Measurements from ENCODE around the gene RBPJ.

Gene RBPJ

DNA sequence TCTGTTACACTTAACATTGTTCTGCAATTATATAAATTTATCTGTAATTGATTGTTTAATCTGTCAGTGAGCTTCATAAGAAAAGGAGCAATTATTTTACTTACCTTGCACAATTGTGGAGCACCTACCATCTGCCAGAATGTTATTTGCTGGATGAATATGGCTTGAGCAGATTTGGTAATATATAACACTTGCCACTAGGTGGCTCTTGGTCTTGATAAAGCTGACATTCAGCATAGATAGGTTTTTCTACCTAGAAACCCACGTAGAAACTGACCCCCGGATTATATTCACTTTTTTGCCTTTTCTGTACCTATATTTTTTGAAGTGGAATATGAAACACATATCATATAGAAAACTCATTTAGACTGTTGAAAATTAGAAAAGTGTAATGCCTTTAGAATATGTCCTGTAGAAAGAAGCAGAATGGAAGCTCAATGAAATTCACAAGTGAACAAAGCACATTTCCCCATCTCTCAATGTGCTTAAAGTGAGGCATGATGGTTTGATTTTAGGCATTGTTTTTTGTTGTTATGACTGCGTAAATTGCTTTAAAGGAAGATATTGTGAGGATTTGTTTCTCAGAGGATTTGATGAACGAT is 9.5 kb downstream of the RBPJ start:
- Mint-ChIP-seq H3K9me3 (no peaks in the 10 kb centered on the region), H3K4me1 (peaks cover 31% of the 10 kb centered on the region)
- DNase-seq (ENCODE audit: low spot score in 2 of 2), result no peak

DNA sequence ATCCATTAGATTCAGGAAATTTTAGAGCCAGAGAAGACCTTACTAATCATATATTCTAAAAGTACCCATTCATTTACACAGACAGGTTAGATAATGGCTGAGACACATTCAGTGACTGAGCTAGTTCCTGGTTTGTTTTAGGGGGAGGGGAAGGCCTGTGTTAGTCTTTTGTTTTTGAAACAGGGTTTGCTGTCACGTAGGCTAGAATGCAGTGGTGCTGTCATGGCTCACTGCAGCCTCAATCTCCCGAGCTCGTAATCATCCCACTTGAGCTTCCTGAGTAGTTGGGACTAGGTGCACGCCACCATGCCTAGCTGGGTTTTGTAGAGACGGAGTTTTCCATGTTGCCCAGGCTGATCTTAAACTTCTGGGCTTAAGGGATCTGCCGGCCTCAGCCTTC is 10.1 kb downstream of the RBPJ start:
- Mint-ChIP-seq H3K27me3 (no peaks in the 10 kb centered on the region), H3K9me3 (no peaks in the 10 kb centered on the region), H3K4me1 (peaks cover 30% of the 10 kb centered on the region), H3K27ac (ENCODE audit: low read depth) (no peak overlapping the region), H3K4me3 (no peak overlapping the region), H3K36me3 (ENCODE audit: insufficient read depth) (peaks cover 4% of the 10 kb centered on the region)
- no peak for DNase-seq (ENCODE audit: low spot score in 2 of 2)
- no peak for ATAC-seq (replicated peaks; ENCODE audit: extremely low read depth, poor library complexity, severe bottlenecking)

More for the DNA sequence above, 9.5 kb downstream of the RBPJ start:
- Mint-ChIP-seq H3K4me3 (no peak overlapping the region), H3K27ac (ENCODE audit: low read depth) (no peak overlapping the region), H3K36me3 (ENCODE audit: insufficient read depth) (peaks cover 2% of the 10 kb centered on the region), H3K27me3 (no peaks in the 10 kb centered on the region)
- peak; percentile 76 for ATAC-seq (replicated peaks; ENCODE audit: extremely low read depth, poor library complexity, severe bottlenecking)

DNA sequence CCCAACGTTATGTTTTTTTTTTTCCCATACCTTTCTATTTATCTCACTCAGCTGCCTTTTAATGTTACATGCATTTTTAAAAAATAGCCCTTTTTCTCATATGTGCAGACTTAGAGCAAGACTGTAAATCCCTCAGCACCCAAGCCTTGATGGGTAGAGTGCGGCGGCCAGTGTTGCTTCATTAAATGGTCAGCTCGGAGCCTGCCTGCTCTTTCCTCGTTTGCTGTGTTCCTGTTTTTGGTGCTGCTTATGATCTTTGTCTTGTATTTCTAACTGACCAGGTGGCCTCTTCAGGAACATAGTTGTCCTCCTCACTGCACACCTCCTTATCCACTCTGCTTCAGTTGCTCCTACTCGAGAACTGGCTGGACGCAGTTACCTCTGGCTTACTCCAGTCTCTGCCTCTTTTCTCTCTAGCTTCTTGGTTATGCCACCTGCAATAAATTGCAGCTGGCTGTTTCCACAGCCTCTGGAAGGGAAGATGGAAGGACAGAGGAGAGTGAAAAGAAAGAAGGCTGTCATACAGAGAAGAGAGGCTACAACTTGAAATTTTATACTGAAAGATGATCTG is 10.7 kb downstream of the RBPJ start:
- no peaks in the 10 kb centered on the region for H3K27me3 Mint-ChIP-seq
- no peak overlapping the region for H3K4me3 Mint-ChIP-seq
- H3K36me3 Mint-ChIP-seq (ENCODE audit: insufficient read depth), result peaks cover 4% of the 10 kb centered on the region
- ATAC-seq (replicated peaks; ENCODE audit: extremely low read depth, poor library complexity, severe bottlenecking) (no peak), DNase-seq (ENCODE audit: low spot score in 2 of 2) (no peak)
- H3K4me1 Mint-ChIP-seq, result peaks cover 35% of the 10 kb centered on the region
- no peaks in the 10 kb centered on the region for H3K9me3 Mint-ChIP-seq
- H3K27ac Mint-ChIP-seq (ENCODE audit: low read depth), result no peak overlapping the region

DNA sequence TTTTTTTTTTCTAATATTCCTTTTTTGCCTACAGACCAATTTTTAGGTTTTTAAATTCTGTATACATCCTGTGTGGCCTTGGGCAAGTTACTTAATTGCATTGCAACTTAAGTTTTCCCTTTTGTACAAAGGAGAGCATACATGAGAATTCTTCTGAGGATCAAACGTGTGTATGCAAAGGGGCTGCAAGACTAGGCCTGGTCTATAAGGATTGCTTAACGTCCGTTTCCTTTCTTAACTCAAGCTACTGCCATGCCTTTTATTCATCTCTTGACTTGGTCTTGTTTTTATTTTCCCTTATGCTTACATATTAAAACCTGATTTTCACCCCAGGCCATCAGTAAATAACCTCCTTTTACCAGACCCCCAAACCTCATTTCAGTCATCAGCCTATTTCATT is 13.6 kb downstream of the RBPJ start:
- ATAC-seq (replicated peaks; ENCODE audit: extremely low read depth, poor library complexity, severe bottlenecking) (no peak), DNase-seq (ENCODE audit: low spot score in 2 of 2) (no peak)
- Mint-ChIP-seq H3K4me3 (no peak overlapping the region), H3K27ac (ENCODE audit: low read depth) (no peak overlapping the region), H3K9me3 (no peaks in the 10 kb centered on the region), H3K36me3 (ENCODE audit: insufficient read depth) (peaks cover 6% of the 10 kb centered on the region), H3K27me3 (no peaks in the 10 kb centered on the region), H3K4me1 (peaks cover 38% of the 10 kb centered on the region)

DNA sequence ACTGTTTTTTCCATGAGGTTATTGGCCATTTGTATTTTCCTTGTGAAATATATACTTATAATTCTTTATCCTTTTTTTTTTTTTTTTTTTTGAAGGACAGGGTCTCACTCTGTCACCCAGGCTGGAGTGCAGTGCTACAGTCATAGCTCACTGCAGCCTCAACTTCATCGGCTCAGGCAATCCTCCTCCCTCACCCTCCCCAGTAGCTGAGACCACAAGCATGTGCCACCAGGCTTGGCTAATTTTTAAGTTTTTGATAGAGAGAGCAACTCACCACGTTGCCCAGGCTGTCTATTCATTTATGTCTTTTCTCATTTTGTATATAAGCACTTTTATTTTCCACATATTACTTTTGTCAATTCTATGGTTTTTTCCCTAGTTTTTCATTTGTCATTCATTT is 16.8 kb downstream of the RBPJ start:
- no peak for ATAC-seq (replicated peaks; ENCODE audit: extremely low read depth, poor library complexity, severe bottlenecking)
- Mint-ChIP-seq H3K27ac (ENCODE audit: low read depth) (peak overlapping the region; percentile 75), H3K4me1 (peaks cover 47% of the 10 kb centered on the region), H3K36me3 (ENCODE audit: insufficient read depth) (peaks cover 6% of the 10 kb centered on the region), H3K27me3 (no peaks in the 10 kb centered on the region), H3K9me3 (no peaks in the 10 kb centered on the region), H3K4me3 (no peak overlapping the region)
- no peak for DNase-seq (ENCODE audit: low spot score in 2 of 2)

DNA sequence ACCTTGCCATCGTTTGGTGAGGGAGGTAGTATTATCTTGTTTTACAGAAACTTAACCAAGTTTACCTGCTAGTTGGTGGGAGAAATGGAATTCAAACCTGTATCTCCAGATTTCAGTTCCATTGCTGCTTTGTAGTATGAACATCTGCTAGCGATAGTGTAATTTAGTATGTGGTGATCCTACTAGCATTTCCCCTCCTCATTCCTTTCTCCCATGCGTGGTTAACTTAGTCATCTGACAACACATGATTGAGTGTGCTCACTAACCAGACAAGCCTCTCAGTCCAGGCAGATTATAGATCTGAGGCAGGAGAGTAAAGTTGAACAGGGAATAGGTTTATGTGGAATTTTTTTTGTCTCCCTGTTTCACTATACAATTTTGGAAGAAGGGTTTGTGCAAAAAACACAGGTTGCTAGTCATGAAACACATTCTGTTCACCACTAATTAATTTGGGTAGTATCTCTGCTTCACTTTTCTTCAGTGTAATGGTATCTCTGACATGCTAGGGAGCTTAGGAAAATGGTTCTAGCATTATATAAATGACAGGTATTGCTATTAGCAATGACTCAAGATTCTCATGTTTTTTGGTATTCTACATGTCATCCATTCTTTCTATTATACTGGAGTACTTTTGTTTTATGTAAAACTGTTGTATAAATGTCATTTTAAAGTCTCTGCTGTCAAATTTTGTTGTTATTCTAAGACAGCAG is 21.7 kb downstream of the RBPJ start:
- ATAC-seq (replicated peaks; ENCODE audit: extremely low read depth, poor library complexity, severe bottlenecking) (no peak), DNase-seq (ENCODE audit: low spot score in 2 of 2) (no peak)
- H3K4me3 Mint-ChIP-seq, result no peak overlapping the region
- H3K36me3 Mint-ChIP-seq (ENCODE audit: insufficient read depth), result peaks cover 2% of the 10 kb centered on the region
- H3K4me1 Mint-ChIP-seq, result peaks cover 60% of the 10 kb centered on the region
- no peak overlapping the region for H3K27ac Mint-ChIP-seq (ENCODE audit: low read depth)
- H3K9me3 Mint-ChIP-seq, result no peaks in the 10 kb centered on the region
- H3K27me3 Mint-ChIP-seq, result no peaks in the 10 kb centered on the region

DNA sequence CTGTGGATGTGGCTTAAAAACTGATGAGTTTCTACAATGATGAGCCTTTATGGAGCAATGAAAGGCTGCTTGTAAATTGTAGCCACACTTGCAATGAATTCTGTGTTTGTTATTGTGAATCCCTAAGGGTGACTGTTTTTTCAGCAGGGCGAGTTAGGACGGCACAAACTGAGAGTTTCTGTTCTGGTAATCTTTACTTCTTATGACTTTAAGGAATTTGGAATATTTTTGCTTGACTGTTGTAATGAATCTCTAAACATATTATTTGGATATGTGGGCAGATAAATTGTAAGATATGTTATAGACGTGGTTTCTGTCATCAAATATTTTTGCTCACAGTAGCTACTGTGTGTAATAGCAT is 22.2 kb downstream of the RBPJ start:
- no peaks in the 10 kb centered on the region for H3K27me3 Mint-ChIP-seq
- H3K36me3 Mint-ChIP-seq (ENCODE audit: insufficient read depth), result peaks cover 2% of the 10 kb centered on the region
- no peak overlapping the region for H3K4me3 Mint-ChIP-seq
- DNase-seq (ENCODE audit: low spot score in 2 of 2) (no peak), ATAC-seq (replicated peaks; ENCODE audit: extremely low read depth, poor library complexity, severe bottlenecking) (no peak)
- H3K4me1 Mint-ChIP-seq, result peaks cover 58% of the 10 kb centered on the region
- H3K27ac Mint-ChIP-seq (ENCODE audit: low read depth), result no peak overlapping the region
- H3K9me3 Mint-ChIP-seq, result no peaks in the 10 kb centered on the region

DNA sequence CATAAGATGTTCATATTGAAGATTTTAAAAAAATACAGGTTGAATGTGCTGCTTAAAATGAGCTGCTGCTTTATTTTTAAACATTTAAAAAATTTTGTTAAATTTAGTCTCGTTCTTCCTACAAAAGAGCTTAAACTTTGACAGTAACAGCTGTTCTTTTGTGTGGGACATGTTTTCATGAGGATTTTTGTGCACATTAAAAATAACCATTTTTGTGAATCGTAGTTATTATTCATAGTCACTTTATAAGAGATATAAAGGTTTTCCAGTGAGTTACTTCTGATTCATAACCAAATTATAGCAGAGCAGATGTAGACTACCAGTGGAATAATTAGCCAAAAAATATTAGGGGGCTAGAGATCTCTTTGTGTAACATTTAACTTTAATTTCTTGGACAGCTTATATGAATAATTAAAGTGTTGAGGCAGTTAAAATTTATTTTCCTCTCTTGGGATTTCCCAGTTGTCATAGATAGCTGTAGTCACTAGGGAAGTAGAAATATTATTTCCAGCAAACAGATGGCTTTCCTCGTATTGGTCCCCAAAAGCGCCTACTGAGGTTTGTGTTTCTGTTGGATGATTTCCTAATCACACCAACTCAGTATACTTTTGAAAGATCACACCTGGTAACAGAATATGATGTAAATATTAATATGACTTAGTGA is 24.2 kb downstream of the RBPJ start:
- Mint-ChIP-seq H3K4me1 (peaks cover 55% of the 10 kb centered on the region), H3K27ac (ENCODE audit: low read depth) (no peak overlapping the region)
- no peak for ATAC-seq (replicated peaks; ENCODE audit: extremely low read depth, poor library complexity, severe bottlenecking)

DNA sequence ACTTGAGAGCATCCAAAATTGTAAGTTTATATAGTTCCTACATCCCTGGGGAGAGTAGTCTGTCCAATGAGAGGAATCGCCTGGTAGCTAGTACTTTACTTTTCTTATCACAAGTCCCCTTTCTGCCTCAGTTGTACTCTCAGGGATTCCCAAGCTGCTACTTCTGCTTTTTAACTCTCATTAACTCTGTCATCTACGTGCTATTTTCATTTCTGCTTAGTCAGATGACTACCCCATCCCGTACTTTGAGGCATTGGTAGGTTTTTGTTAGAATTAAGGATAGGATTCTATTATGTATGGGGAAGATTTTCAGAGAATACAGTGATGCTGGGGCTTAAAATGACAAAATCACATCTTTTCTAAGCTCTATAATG is 24.7 kb downstream of the RBPJ start:
- Mint-ChIP-seq H3K27ac (ENCODE audit: low read depth) (no peak overlapping the region), H3K27me3 (no peaks in the 10 kb centered on the region), H3K4me3 (no peak overlapping the region), H3K9me3 (no peaks in the 10 kb centered on the region), H3K36me3 (ENCODE audit: insufficient read depth) (peaks cover 5% of the 10 kb centered on the region), H3K4me1 (peaks cover 56% of the 10 kb centered on the region)
- no peak for DNase-seq (ENCODE audit: low spot score in 2 of 2)
- ATAC-seq (replicated peaks; ENCODE audit: extremely low read depth, poor library complexity, severe bottlenecking), result no peak

More for the DNA sequence above, 24.2 kb downstream of the RBPJ start:
- Mint-ChIP-seq H3K9me3 (no peaks in the 10 kb centered on the region), H3K27me3 (no peaks in the 10 kb centered on the region), H3K4me3 (no peak overlapping the region), H3K36me3 (ENCODE audit: insufficient read depth) (peaks cover 5% of the 10 kb centered on the region)
- no peak for DNase-seq (ENCODE audit: low spot score in 2 of 2)

DNA sequence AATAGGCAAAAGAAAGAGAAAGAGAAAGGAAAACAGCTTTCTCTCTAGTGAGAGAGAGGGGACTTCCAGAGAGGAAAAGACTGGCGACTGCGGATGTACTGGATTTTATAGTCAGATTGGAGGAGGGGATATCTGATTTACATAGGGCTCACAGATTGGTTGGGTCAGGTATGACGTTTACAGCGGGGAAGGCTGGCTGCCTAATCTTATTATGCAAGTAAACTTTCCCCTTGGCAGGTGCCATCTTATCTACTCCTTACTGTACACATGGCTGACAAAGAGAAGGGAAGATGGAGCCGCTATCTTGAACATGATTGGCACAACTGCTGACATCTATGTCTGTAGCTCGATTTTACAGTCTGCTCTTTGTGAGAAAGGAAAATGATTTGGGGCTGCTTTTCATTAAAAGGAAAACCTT is 25.4 kb downstream of the RBPJ start:
- no peak for DNase-seq (ENCODE audit: low spot score in 2 of 2)
- Mint-ChIP-seq H3K27ac (ENCODE audit: low read depth) (no peak overlapping the region), H3K4me1 (peaks cover 57% of the 10 kb centered on the region), H3K9me3 (no peaks in the 10 kb centered on the region), H3K4me3 (no peak overlapping the region), H3K36me3 (ENCODE audit: insufficient read depth) (peaks cover 5% of the 10 kb centered on the region), H3K27me3 (no peaks in the 10 kb centered on the region)
- no peak for ATAC-seq (replicated peaks; ENCODE audit: extremely low read depth, poor library complexity, severe bottlenecking)

DNA sequence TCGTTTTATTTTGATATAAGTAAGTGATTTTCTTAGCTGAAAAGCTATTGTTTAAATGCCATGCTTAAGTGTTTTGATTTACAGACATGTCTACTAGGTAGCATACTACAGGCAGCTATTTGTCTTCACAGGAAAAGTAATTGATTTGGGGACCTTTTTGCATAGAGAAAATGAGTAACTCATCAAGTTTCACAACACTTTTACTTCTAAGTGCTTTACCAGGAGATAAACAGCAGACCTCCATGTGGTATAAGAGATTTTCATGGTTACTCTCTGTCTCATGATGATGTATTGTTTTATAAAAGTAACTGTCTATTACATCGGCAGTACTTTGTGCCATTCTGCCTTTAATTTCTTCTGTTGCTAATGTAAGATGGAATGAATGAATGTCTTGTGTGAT is 28.7 kb downstream of the RBPJ start:
- H3K9me3 Mint-ChIP-seq, result no peaks in the 10 kb centered on the region
- no peak for DNase-seq (ENCODE audit: low spot score in 2 of 2)
- H3K36me3 Mint-ChIP-seq (ENCODE audit: insufficient read depth), result peaks cover 5% of the 10 kb centered on the region
- no peak overlapping the region for H3K4me3 Mint-ChIP-seq
- H3K4me1 Mint-ChIP-seq, result peaks cover 52% of the 10 kb centered on the region
- H3K27me3 Mint-ChIP-seq, result no peaks in the 10 kb centered on the region
- no peak overlapping the region for H3K27ac Mint-ChIP-seq (ENCODE audit: low read depth)
- ATAC-seq (replicated peaks; ENCODE audit: extremely low read depth, poor library complexity, severe bottlenecking), result no peak

DNA sequence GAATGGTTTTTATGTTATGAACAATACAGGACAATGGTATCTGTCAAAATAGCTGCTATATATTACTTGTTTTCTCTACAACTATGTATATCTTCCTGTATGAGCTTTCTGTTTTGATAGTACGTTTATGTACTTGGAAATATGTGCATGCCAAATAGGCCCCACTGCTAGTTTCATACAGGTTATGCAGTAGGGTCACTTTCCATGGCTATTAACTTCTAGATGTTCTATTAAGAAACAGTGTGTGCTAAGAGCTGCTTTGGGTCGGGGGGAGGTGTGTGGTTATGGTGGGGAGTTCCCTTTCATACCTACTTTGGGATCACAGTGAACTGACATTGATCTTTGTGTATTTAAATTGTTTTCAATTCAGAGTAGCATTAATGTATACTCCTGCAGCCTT is 30.9 kb downstream of the RBPJ start:
- Mint-ChIP-seq H3K36me3 (ENCODE audit: insufficient read depth) (peaks cover 3% of the 10 kb centered on the region), H3K27ac (ENCODE audit: low read depth) (no peak overlapping the region), H3K4me1 (peaks cover 42% of the 10 kb centered on the region), H3K9me3 (no peaks in the 10 kb centered on the region), H3K27me3 (no peaks in the 10 kb centered on the region), H3K4me3 (no peak overlapping the region)
- DNase-seq (ENCODE audit: low spot score in 2 of 2) (no peak), ATAC-seq (replicated peaks; ENCODE audit: extremely low read depth, poor library complexity, severe bottlenecking) (no peak)

DNA sequence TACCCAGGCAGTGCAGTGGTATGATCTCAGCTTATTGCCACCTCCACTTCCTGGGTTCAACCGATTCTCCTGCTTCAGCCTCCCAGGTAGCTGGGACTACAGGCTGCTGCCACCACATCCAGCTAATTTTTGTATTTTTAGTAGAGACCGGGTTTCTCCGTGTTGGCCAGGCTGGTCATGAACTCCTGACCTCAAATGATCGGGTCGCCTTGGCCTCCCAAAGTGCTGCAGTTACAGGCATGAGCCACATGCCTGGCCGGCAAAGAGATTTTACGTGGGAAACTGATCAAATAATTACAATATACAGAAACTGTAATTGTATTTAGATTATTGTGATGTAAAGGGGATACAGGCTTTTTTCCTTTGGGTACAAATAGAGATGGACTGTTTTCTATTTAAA is 33.7 kb downstream of the RBPJ start:
- H3K36me3 Mint-ChIP-seq (ENCODE audit: insufficient read depth), result no peaks in the 10 kb centered on the region
- no peaks in the 10 kb centered on the region for H3K27me3 Mint-ChIP-seq
- no peak overlapping the region for H3K4me3 Mint-ChIP-seq
- H3K27ac Mint-ChIP-seq (ENCODE audit: low read depth), result no peak overlapping the region
- H3K4me1 Mint-ChIP-seq, result peaks cover 28% of the 10 kb centered on the region
- ATAC-seq (replicated peaks; ENCODE audit: extremely low read depth, poor library complexity, severe bottlenecking) (no peak), DNase-seq (ENCODE audit: low spot score in 2 of 2) (no peak)
- no peaks in the 10 kb centered on the region for H3K9me3 Mint-ChIP-seq
